DOHH2 (cell line): ENCODE measurements around the gene ARHGEF39.

Source experiments
- EZH2phosphoT487 ChIP-seq: fragments of 200-600 bp; sonication (generic); IDR thresholded peaks from 2 replicates; pipeline ENCODE4 v1.6.1; 2017; ENCODE audit warnings: borderline replicate concordance, mild to moderate bottlenecking, antibody characterized with exemption, low read length, moderate library complexity, mixed read lengths
- TF ChIP-seq, protein P1 (sequence below): fragments of 200-600 bp; sonication (generic); IDR thresholded peaks from one replicate; pipeline ENCODE4 v1.5.1; 2014; ENCODE audit warnings: antibody characterized with exemption, mild to moderate bottlenecking, low read depth, low read length; ENCODE audit not compliant: poor library complexity, severe bottlenecking

DNA sequence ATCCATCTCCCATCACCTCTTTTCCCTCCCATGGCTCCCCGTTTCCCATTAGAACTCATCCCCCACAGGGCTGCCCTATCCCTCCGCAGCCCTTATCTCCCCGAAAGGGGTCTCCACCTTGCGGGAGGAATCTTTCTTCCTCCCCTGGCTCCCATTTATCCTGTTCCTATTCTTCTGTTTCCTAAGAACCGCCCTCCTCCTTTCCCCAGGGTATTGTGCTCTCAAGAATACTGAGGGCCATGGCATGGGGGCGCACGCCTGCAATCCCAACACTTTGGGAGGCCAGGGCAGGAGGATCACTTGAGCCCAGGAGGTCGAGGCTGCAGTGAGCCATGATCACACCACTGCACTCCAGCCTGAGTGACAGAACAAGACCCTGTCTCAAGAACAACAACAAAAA lies 47.4 kb downstream of the ARHGEF39 start:
- TF ChIP-seq, protein P1, sequence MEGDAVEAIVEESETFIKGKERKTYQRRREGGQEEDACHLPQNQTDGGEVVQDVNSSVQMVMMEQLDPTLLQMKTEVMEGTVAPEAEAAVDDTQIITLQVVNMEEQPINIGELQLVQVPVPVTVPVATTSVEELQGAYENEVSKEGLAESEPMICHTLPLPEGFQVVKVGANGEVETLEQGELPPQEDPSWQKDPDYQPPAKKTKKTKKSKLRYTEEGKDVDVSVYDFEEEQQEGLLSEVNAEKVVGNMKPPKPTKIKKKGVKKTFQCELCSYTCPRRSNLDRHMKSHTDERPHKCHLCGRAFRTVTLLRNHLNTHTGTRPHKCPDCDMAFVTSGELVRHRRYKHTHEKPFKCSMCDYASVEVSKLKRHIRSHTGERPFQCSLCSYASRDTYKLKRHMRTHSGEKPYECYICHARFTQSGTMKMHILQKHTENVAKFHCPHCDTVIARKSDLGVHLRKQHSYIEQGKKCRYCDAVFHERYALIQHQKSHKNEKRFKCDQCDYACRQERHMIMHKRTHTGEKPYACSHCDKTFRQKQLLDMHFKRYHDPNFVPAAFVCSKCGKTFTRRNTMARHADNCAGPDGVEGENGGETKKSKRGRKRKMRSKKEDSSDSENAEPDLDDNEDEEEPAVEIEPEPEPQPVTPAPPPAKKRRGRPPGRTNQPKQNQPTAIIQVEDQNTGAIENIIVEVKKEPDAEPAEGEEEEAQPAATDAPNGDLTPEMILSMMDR = no peak
- TF ChIP-seq EZH2phosphoT487 = no peak
